Ascending aorta (tissue), 2 donors: ENCODE data around the gene PEX26. TPM values are rescaled to one million over a fixed set of nuclear protein-coding genes. Genes with fewer than 3 reads are reported as not detected.
"Not testable (repeated sequence)": the region's sequence is repeated elsewhere in the genome, so short reads cannot be mapped to it uniquely, and the experiment has no call there.

ENCODE experiments used
- DNase-seq, 2 donors: peaks; one replicate each; pipeline ENCODE4 v3.0.0-alpha.2; 2019; ENCODE audit warnings: low spot score in 2 of 2
- H3K27ac ChIP-seq, 2 donors: fragments of 200-600 bp; sonication (generic); one replicate each; pipeline ENCODE4 v1.5.1; 2016 to 2017; ENCODE audit warnings: mild to moderate bottlenecking in 1 of 2
- H3K27me3 ChIP-seq: fragments of 200-600 bp; sonication (generic); one replicate; pipeline ENCODE4 v1.5.1; 2017
- H3K36me3 ChIP-seq, 2 donors: fragments of 200-600 bp; sonication (generic); one replicate each; pipeline ENCODE4 v1.5.1; 2016
- H3K4me1 ChIP-seq, 2 donors: fragments of 200-600 bp; sonication (generic); one replicate each; pipeline ENCODE4 v1.5.1; 2016 to 2017; ENCODE audit warnings: mild to moderate bottlenecking in 1 of 2
- H3K4me3 ChIP-seq, 2 donors: fragments of 200-600 bp; sonication (generic); one replicate each; pipeline ENCODE4 v1.5.1; 2016 to 2017; ENCODE audit warnings: mild to moderate bottlenecking in 1 of 2
- H3K9me3 ChIP-seq, 2 donors: fragments of 200-600 bp; sonication (generic); one replicate each; pipeline ENCODE4 v1.5.1; 2016
- CTCF ChIP-seq, 3 experiments: fragments of 200-600 bp in 2 of 3; fragments of 450-650 bp in 1 of 3; sonication (generic) in 2 of 3; IDR thresholded peaks; one replicate each; pipeline ENCODE4 v1.5.1; 2016 to 2019; ENCODE audit warnings: antibody characterized with exemption in 3 of 3, mild to moderate bottlenecking in 1 of 3, moderate library complexity in 1 of 3
- intact Hi-C: fragments of 100-400 bp; cut with DNase I; formaldehyde crosslinking; loops from one replicate; pipeline ENCODE4 v1.15.1; 2023
- total RNA-seq: library from RNA; depleted of rRNA; stranded (reverse); fragments of >200 nt; gene quantifications from one replicate; pipeline ENCODE4 v1.1.0, GENCODE V29; 2016

PEX26 gene
- total RNA-seq, 1 donor from 2014 or later, result 38.1 TPM

- intact Hi-C loops, result loop anchor here (2.0 kb wide), 2 partner anchors 45 to 67 kb away; no protein-coding TSS in a partner anchor
- peak in 1 of 2 donors; percentile 74 for DNase-seq
- no peak for TF ChIP-seq CTCF (IDR thresholded peaks at IDR 0.05)
- no peaks in the 10 kb centered on the region for H3K27me3 ChIP-seq
- H3K4me3 ChIP-seq, result peak overlapping the region in 1 of 2 donors; percentile 32
- peak overlapping the region; percentile 85 to 97 for H3K27ac ChIP-seq
- no peaks in the 10 kb centered on the region for H3K36me3 ChIP-seq
- no peaks in the 10 kb centered on the region for H3K9me3 ChIP-seq
- peaks cover 9 to 19% of the 10 kb centered on the region in 2 donors for H3K4me1 ChIP-seq
Observed at GRCh38 chr22:18067548-18068341, 10.0 kb upstream of the PEX26 start.

GRCh38 chr22:18068381-18068988 is 9.3 kb upstream of the PEX26 start:
- Histone ChIP-seq H3K36me3 (no peaks in the 10 kb centered on the region), H3K4me1 (peaks cover 9 to 19% of the 10 kb centered on the region in 2 donors), H3K9me3 (no peaks in the 10 kb centered on the region), H3K27me3 (no peaks in the 10 kb centered on the region), H3K4me3 (peak overlapping the region in 1 of 2 donors; percentile 32), H3K27ac (peak overlapping the region; percentile 85 to 97)
- peak in 1 of 2 donors; percentile 87 for DNase-seq
- intact Hi-C loops, result loop anchor here (2.0 kb wide), 2 partner anchors 46 to 68 kb away; no protein-coding TSS in a partner anchor
- no peak for TF ChIP-seq CTCF (IDR thresholded peaks at IDR 0.05)

- Histone ChIP-seq H3K9me3 (no peaks in the 10 kb centered on the region), H3K4me3 (no peak overlapping the region), H3K27me3 (no peaks in the 10 kb centered on the region), H3K36me3 (no peaks in the 10 kb centered on the region), H3K27ac (peak overlapping the region; percentile 85 to 97), H3K4me1 (peaks cover 9 to 19% of the 10 kb centered on the region in 2 donors)
- intact Hi-C loops, result loop anchor here (2.0 kb wide), 2 partner anchors 46 to 68 kb away; no protein-coding TSS in a partner anchor
- no peak for DNase-seq
- TF ChIP-seq CTCF (IDR thresholded peaks at IDR 0.05), result no peak
Observed at GRCh38 chr22:18069041-18069440, 8.7 kb upstream of the PEX26 start.

GRCh38 chr22:18070041-18070440 is 7.7 kb upstream of the PEX26 start:
- Histone ChIP-seq H3K27ac (no peak overlapping the region), H3K27me3 (no peaks in the 10 kb centered on the region), H3K36me3 (no peaks in the 10 kb centered on the region), H3K4me1 (peaks cover 9 to 19% of the 10 kb centered on the region in 2 donors), H3K4me3 (no peak overlapping the region), H3K9me3 (no peaks in the 10 kb centered on the region)
- TF ChIP-seq CTCF (IDR thresholded peaks at IDR 0.05), result no peak
- intact Hi-C loops, result loop anchor here (10.0 kb wide), 1 partner anchor 365 kb away; no protein-coding TSS in a partner anchor
- DNase-seq, result no peak

GRCh38 chr22:18070556-18071306 is 7.1 kb upstream of the PEX26 start:
- intact Hi-C loops, result loop anchor here (10.0 kb wide), 1 partner anchor 366 kb away; no protein-coding TSS in a partner anchor
- DNase-seq, result no peak
- H3K27ac ChIP-seq, result no peak overlapping the region
- H3K36me3 ChIP-seq, result no peaks in the 10 kb centered on the region
- H3K4me1 ChIP-seq, result peaks cover 9 to 23% of the 10 kb centered on the region in 2 donors
- no peak overlapping the region for H3K4me3 ChIP-seq
- no peaks in the 10 kb centered on the region for H3K9me3 ChIP-seq
- no peaks in the 10 kb centered on the region for H3K27me3 ChIP-seq
- peak in 1 of 3 experiments; percentile 16 for TF ChIP-seq CTCF (IDR thresholded peaks at IDR 0.05)

- intact Hi-C loops, result loop anchor here (10.0 kb wide), 1 partner anchor 367 kb away; no protein-coding TSS in a partner anchor
- H3K27ac ChIP-seq, H3K9me3 ChIP-seq, H3K36me3 ChIP-seq, DNase-seq, H3K27me3 ChIP-seq, H3K4me3 ChIP-seq: not testable (repeated sequence)
- peaks cover 9 to 23% of the 10 kb centered on the region in 2 donors for H3K4me1 ChIP-seq
Observed at GRCh38 chr22:18071307-18071967, 6.4 kb upstream of the PEX26 start.
